ENCODE results near the gene BST1. TPM values are rescaled to one million over a fixed set of nuclear protein-coding genes. Genes with fewer than 3 reads are reported as not detected.

Gene BST1
- total and polyA plus RNA-seq, 4 experiments from 2014 or later, result 0.44 to 0.75 (median 0.53) TPM; not detected in 1

DNA sequence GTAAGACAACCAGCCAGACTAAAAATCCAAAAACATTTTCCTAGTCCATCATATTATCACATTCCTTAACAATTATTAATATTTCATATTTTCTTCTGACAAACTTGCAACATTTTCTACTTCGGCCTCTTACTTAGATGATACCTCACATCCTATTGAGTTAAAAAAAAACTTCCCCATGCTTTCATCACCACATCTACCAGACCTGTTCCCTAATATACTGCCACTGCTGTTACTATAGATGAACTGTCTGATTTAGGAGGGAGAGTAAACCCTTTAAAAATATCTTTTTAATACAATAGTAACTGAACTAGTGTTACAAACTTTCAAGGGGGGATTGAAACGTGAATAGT is 19.7 kb upstream of the BST1 start:
- Mint-ChIP-seq H3K9me3 (no peaks in the 10 kb centered on the region), H3K4me1 (peaks cover 26 to 47% (median 35%) of the 10 kb centered on the region in 4 donors), H3K4me3 (peak overlapping the region in 5 of 8 donors; percentile 27 to 97 (median 57)), H3K27me3 (no peaks in the 10 kb centered on the region), H3K27ac (peak overlapping the region in 2 of 7 donors; percentile 30 to 86), H3K36me3 (peaks cover 18 to 22% of the 10 kb centered on the region in 2 donors)
- ChIA-PET POLR2A (ENCODE audit: partially characterized antibody) (interaction anchor here (1.4 to 3.1 kb wide), 5 partner anchors 20 to 680 kb away, joined by 3 to 41 read pairs (median 11); partner anchors contain the start of genes BST1, CPEB2 and FBXL5), CTCF (ENCODE audit: partially characterized antibody) (interaction anchor here (1.2 to 1.5 kb wide), 3 partner anchors 27 to 34 kb away, joined by 3 to 5 read pairs (median 4); no protein-coding TSS in a partner anchor)
- H3K36me3 ChIP-seq (ENCODE audit: insufficient read depth, low read length), result peaks cover 4% of the 10 kb centered on the region
- H3K27ac ChIP-seq (ENCODE audit: low read depth, low read length), result no peak overlapping the region
- no peaks in the 10 kb centered on the region for H3K9me3 ChIP-seq (ENCODE audit: control insufficient read depth in 1 of 2, low read length in 2 of 2)
- intact Hi-C loops (cut with micrococcal nuclease), result loop anchor here (2.0 to 5.0 kb wide), 2 partner anchors 74 to 682 kb away; no protein-coding TSS in a partner anchor
- no peaks in the 10 kb centered on the region for H3K27me3 ChIP-seq (ENCODE audit: insufficient read depth, low read length)
- no peak overlapping the region for H3K4me3 ChIP-seq (ENCODE audit: low read length in 2 of 2)
- H3K4me1 ChIP-seq (ENCODE audit: insufficient read depth, low read length), result peaks cover 30% of the 10 kb centered on the region
- DNase-seq, result no peak

DNA sequence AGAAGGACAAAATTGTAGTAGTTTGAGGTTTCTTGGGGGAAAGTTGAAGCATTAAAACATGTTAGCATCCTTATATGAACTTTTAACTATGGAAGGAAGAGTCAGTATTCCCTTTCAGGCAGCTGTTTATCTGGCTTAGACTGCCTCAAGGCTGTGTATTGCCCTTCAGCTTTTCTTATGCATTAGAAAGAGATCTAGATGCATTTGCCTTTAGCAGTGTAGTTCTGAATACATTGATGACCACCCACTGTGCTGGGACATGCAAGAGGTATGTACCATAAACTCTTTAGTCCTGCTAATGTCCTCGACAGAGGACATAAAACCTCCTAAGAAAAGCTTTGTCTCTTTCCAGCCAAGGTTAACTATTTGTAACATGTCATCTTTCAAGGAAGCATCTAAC is 18.4 kb upstream of the BST1 start:
- H3K9me3 Mint-ChIP-seq, result no peaks in the 10 kb centered on the region
- peak overlapping the region in 1 of 8 donors; percentile 21 for H3K4me3 Mint-ChIP-seq
- intact Hi-C loops (cut with micrococcal nuclease), result loop anchor here (5.0 kb wide), 1 partner anchor 73 kb away; no protein-coding TSS in a partner anchor

DNA sequence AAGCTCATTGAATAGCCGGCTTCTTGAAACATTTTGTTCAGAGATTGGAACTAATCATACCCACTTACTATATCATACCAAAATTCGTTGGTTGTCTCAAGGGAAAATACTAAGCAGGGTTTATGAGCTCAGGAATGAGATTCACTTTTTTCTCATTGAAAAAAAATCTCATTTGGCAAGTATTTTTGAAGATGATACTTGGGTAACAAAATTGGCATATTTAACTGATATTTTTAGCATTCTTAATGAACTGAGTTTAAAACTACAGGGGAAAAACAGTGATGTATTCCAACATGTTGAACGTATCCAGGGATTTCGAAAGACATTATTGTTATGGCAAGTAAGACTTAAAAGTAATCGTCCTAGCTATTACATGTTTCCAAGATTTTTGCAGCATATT is 14.8 kb upstream of the BST1 start:
- Mint-ChIP-seq H3K36me3 (peaks cover 26 to 28% of the 10 kb centered on the region in 2 donors), H3K4me1 (peaks cover 15 to 27% (median 21%) of the 10 kb centered on the region in 4 donors), H3K4me3 (no peak overlapping the region), H3K9me3 (no peaks in the 10 kb centered on the region), H3K27me3 (no peaks in the 10 kb centered on the region), H3K27ac (no peak overlapping the region)
- CTCF ChIA-PET (ENCODE audit: partially characterized antibody), result no interaction called here
- POLR2A ChIA-PET (ENCODE audit: partially characterized antibody), result no interaction called here
- no peak for DNase-seq
- Histone ChIP-seq H3K36me3 (ENCODE audit: insufficient read depth, low read length) (peaks cover 4% of the 10 kb centered on the region), H3K4me1 (ENCODE audit: insufficient read depth, low read length) (peaks cover 21% of the 10 kb centered on the region), H3K4me3 (ENCODE audit: low read length in 2 of 2) (no peak overlapping the region), H3K27ac (ENCODE audit: low read depth, low read length) (no peak overlapping the region), H3K27me3 (ENCODE audit: insufficient read depth, low read length) (no peaks in the 10 kb centered on the region), H3K9me3 (ENCODE audit: control insufficient read depth in 1 of 2, low read length in 2 of 2) (no peaks in the 10 kb centered on the region)
- intact Hi-C loops (cut with micrococcal nuclease), result no loop called here

More for the DNA sequence above, 18.4 kb upstream of the BST1 start:
- Histone ChIP-seq H3K27me3 (ENCODE audit: insufficient read depth, low read length) (no peaks in the 10 kb centered on the region), H3K27ac (ENCODE audit: low read depth, low read length) (no peak overlapping the region), H3K4me1 (ENCODE audit: insufficient read depth, low read length) (peaks cover 30% of the 10 kb centered on the region), H3K9me3 (ENCODE audit: control insufficient read depth in 1 of 2, low read length in 2 of 2) (no peaks in the 10 kb centered on the region), H3K4me3 (ENCODE audit: low read length in 2 of 2) (no peak overlapping the region), H3K36me3 (ENCODE audit: insufficient read depth, low read length) (peaks cover 4% of the 10 kb centered on the region)
- POLR2A ChIA-PET (ENCODE audit: partially characterized antibody), result no interaction called here
- CTCF ChIA-PET (ENCODE audit: partially characterized antibody), result no interaction called here
- Mint-ChIP-seq H3K27ac (peak overlapping the region in 1 of 7 donors; percentile 5), H3K36me3 (peaks cover 26 to 28% of the 10 kb centered on the region in 2 donors), H3K4me1 (peaks cover 26 to 47% (median 35%) of the 10 kb centered on the region in 4 donors), H3K27me3 (no peaks in the 10 kb centered on the region)
- DNase-seq, result no peak

DNA sequence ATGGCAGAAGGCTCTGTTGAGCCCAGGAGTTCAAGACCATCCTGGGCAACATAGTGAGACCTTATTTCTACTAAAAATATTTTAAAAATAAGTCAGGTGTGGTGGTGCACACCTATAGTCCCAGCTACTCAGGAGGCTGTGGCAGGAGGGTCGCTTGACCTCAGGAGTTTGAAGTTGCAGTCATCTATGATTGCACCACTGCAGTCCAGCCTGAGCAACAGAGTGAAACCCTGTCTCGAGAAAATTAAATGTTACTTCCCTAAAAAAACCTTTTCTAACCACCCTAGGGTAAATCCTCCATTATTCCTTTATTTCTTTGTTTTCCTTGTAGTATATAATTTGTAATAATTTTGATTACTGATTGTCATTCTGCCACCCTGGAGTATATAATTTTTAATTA is 13.3 kb upstream of the BST1 start:
- Mint-ChIP-seq H3K4me3 (no peak overlapping the region), H3K27ac (no peak overlapping the region), H3K36me3 (peaks cover 26 to 28% of the 10 kb centered on the region in 2 donors), H3K4me1 (peaks cover 6 to 12% (median 8%) of the 10 kb centered on the region in 4 donors), H3K9me3 (no peaks in the 10 kb centered on the region), H3K27me3 (no peaks in the 10 kb centered on the region)
- Histone ChIP-seq H3K9me3 (ENCODE audit: control insufficient read depth in 1 of 2, low read length in 2 of 2) (no peaks in the 10 kb centered on the region), H3K27me3 (ENCODE audit: insufficient read depth, low read length) (no peaks in the 10 kb centered on the region), H3K36me3 (ENCODE audit: insufficient read depth, low read length) (peaks cover 4% of the 10 kb centered on the region), H3K4me3 (ENCODE audit: low read length in 2 of 2) (no peak overlapping the region), H3K27ac (ENCODE audit: low read depth, low read length) (no peak overlapping the region), H3K4me1 (ENCODE audit: insufficient read depth, low read length) (peaks cover 8% of the 10 kb centered on the region)
- intact Hi-C loops (cut with micrococcal nuclease), result no loop called here
- CTCF ChIA-PET (ENCODE audit: partially characterized antibody), result no interaction called here
- no peak for DNase-seq
- POLR2A ChIA-PET (ENCODE audit: partially characterized antibody), result no interaction called here

DNA sequence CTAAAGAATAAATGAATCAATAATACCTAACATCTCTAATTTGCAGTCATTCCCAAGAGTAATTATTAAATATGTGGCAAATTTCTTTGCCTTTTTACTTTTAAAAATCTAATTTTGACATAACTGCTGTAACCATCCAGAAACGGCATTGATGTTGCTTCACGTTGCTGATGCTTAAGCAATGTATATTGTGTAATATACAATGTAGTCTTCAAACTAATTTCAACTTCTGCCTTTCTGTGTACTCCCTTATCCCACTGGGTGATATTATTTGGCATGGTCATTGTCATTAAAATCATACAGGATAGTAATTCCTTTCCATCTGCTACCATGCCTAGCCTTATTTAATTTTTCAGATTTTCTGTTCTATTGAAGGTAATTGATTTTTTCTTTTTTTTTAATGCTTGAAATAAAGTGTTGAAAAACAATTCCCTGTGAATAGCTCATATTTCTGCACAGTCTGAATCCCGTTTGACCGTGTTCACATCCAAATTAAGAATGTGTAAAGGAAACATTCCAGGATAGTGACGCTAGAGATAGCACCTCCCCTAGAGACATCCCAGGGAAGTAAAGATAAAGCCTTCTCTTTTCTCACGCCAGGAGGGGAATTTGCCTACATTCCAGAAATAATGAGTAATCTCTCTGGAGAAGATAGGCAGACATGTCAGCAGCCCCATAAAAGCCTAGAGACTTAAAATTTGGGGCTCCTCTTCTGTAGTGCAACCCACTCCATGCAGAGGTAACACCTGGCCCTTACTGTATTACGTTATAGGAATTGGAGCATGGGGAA is 12.7 kb upstream of the BST1 start:
- ChIA-PET CTCF (ENCODE audit: partially characterized antibody) (no interaction called here), POLR2A (ENCODE audit: partially characterized antibody) (no interaction called here)
- no peaks in the 10 kb centered on the region for H3K9me3 Mint-ChIP-seq

DNA sequence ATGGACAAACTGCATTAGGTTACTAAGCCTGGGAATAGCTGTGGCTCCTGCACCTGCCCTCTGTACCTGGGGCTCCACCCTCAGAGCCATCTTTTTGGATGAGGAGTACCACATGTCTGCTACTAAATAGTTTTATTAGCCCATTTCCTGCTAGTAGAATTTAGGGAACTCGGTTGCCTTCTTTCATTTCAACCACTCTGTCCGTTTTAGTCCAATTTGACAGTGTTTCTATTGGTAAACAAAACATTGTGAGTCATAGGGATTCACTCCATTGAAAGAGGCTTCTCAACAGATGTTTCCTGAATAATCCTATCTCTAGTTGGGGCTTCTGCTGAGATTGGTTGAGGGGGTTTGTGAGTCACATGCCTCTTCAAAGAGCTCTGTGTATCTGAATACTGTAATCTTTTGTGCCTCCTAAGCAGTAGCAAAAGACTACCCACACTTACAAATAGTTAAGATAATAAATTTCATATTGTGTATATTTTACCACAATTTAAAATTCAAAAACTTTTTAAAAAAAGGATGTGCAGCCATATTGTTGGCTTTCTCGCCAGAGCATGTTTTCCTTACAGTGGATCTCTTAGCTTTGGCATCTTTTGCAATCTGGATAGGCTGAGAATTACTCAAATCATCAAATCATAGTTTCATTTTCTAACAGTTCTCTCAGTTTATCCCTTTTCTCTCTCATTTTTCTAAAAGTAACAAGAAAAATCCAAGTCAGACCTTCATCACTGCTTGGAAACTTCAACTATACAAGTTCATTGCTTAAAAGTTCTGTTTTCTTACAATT is 11.3 kb upstream of the BST1 start:
- intact Hi-C loops (cut with micrococcal nuclease), result no loop called here
- Mint-ChIP-seq H3K27ac (no peak overlapping the region), H3K9me3 (no peaks in the 10 kb centered on the region), H3K4me3 (no peak overlapping the region), H3K27me3 (no peaks in the 10 kb centered on the region), H3K4me1 (no peaks in the 10 kb centered on the region), H3K36me3 (peaks cover 20 to 22% of the 10 kb centered on the region in 2 donors)
- Histone ChIP-seq H3K9me3 (ENCODE audit: control insufficient read depth in 1 of 2, low read length in 2 of 2) (no peaks in the 10 kb centered on the region), H3K36me3 (ENCODE audit: insufficient read depth, low read length) (no peaks in the 10 kb centered on the region), H3K4me1 (ENCODE audit: insufficient read depth, low read length) (no peaks in the 10 kb centered on the region), H3K27me3 (ENCODE audit: insufficient read depth, low read length) (no peaks in the 10 kb centered on the region), H3K4me3 (ENCODE audit: low read length in 2 of 2) (no peak overlapping the region), H3K27ac (ENCODE audit: low read depth, low read length) (no peak overlapping the region)
- no peak for DNase-seq
- POLR2A ChIA-PET (ENCODE audit: partially characterized antibody), result interaction anchor here (1.0 kb wide), 1 partner anchor 10 kb away, joined by 3 read pairs; the partner anchor contains the start of gene FAM200B
- CTCF ChIA-PET (ENCODE audit: partially characterized antibody), result no interaction called here

More for the DNA sequence above, 12.7 kb upstream of the BST1 start:
- no peak for DNase-seq
- H3K4me1 ChIP-seq (ENCODE audit: insufficient read depth, low read length), result peaks cover 2% of the 10 kb centered on the region
- H3K4me3 ChIP-seq (ENCODE audit: low read length in 2 of 2), result no peak overlapping the region
- Mint-ChIP-seq H3K36me3 (peaks cover 26 to 28% of the 10 kb centered on the region in 2 donors), H3K27ac (no peak overlapping the region), H3K4me1 (peaks cover 2 to 9% (median 4%) of the 10 kb centered on the region in 4 donors), H3K27me3 (no peaks in the 10 kb centered on the region), H3K4me3 (no peak overlapping the region)
- H3K36me3 ChIP-seq (ENCODE audit: insufficient read depth, low read length), result peaks cover 4% of the 10 kb centered on the region
- no peaks in the 10 kb centered on the region for H3K27me3 ChIP-seq (ENCODE audit: insufficient read depth, low read length)
- no peak overlapping the region for H3K27ac ChIP-seq (ENCODE audit: low read depth, low read length)
- no peaks in the 10 kb centered on the region for H3K9me3 ChIP-seq (ENCODE audit: control insufficient read depth in 1 of 2, low read length in 2 of 2)
- intact Hi-C loops (cut with micrococcal nuclease), result no loop called here

DNA sequence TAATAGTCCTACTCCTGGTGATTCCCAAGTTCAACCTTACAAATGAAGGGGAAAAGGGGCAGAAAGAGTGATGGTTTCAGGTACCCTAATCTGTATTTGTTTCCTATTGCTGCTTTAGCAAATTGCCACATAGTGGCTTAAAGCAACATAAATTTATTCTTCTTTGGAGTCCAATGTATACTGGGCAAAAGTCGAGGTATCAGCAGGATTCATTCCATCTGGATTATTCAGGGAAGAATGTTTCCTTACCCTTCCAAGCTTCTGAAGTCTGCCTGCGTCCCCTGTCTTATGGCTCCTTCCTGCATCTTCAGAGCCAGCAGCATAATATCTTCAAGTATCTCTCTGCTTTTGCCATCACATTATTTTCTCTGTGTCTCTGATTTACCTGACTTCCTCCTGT is 10.3 kb upstream of the BST1 start:
- peaks cover 5% of the 10 kb centered on the region in 2 donors for H3K27me3 Mint-ChIP-seq
- Histone ChIP-seq H3K27me3 (ENCODE audit: insufficient read depth, low read length) (no peaks in the 10 kb centered on the region), H3K4me3 (ENCODE audit: low read length in 2 of 2) (no peak overlapping the region), H3K27ac (ENCODE audit: low read depth, low read length) (no peak overlapping the region), H3K4me1 (ENCODE audit: insufficient read depth, low read length) (no peaks in the 10 kb centered on the region), H3K9me3 (ENCODE audit: control insufficient read depth in 1 of 2, low read length in 2 of 2) (no peaks in the 10 kb centered on the region), H3K36me3 (ENCODE audit: insufficient read depth, low read length) (no peaks in the 10 kb centered on the region)
- no peaks in the 10 kb centered on the region for H3K9me3 Mint-ChIP-seq
- peaks cover 11% of the 10 kb centered on the region in 2 donors for H3K36me3 Mint-ChIP-seq
- no peak for DNase-seq
- H3K27ac Mint-ChIP-seq, result no peak overlapping the region
- peaks cover 2 to 7% (median 4%) of the 10 kb centered on the region in 4 donors for H3K4me1 Mint-ChIP-seq
- intact Hi-C loops (cut with micrococcal nuclease), result no loop called here
- POLR2A ChIA-PET (ENCODE audit: partially characterized antibody), result interaction anchor here (1.0 kb wide), 1 partner anchor 11 kb away, joined by 3 read pairs; the partner anchor contains the start of gene FAM200B
- H3K4me3 Mint-ChIP-seq, result peak overlapping the region in 1 of 8 donors; percentile 11
- CTCF ChIA-PET (ENCODE audit: partially characterized antibody), result no interaction called here
